Measurements from ENCODE around the gene NLGN4Y.

GRCh38 chrY:14628208-14628607, 103.9 kb downstream of the NLGN4Y start:
- TF ChIP-seq CTCF (IDR thresholded peaks at IDR 0.05) (no peak), POLR2A (IDR thresholded peaks at IDR 0.05) (no peak), EP300 (IDR thresholded peaks at IDR 0.05) (no peak)
